ENCODE results near the gene RBM4B. TPM values are rescaled to one million over a fixed set of nuclear protein-coding genes. Genes with fewer than 3 reads are reported as not detected.
A peak's percentile ranks its signal among the peaks of the same experiment; 100 is the strongest.

RBM4B gene
- total and polyA plus RNA-seq, 3 donors from 2014 or later = 35.0 to 35.7 (median 35.2) TPM

- intact Hi-C loops (cut with DNase I; ENCODE audit: low total_unique reads) = loop anchor here (10.0 kb wide), 1 partner anchor 136 kb away; no protein-coding TSS in a partner anchor
- no peaks in the 10 kb centered on the region for H3K36me3 ChIP-seq (ENCODE audit: low read depth, missing control alignments)
- H3K27me3 ChIP-seq = no peaks in the 10 kb centered on the region
- H3K9me3 ChIP-seq = no peaks in the 10 kb centered on the region
- no peak overlapping the region for H3K27ac ChIP-seq
- no peak overlapping the region for H3K4me3 ChIP-seq
- no peaks in the 10 kb centered on the region for H3K4me1 ChIP-seq
- WGBS, 2 donors = 95% methylated on average over 9 of the region's 9 CpGs
- TF ChIP-seq POLR2A (IDR thresholded peaks at IDR 0.05) = no peak
- no peak for TF ChIP-seq CTCF (IDR thresholded peaks at IDR 0.05)
- DNase-seq = no peak
Observed at GRCh38 chr11:66698491-66698890, 20.8 kb upstream of the RBM4B start.

GRCh38 chr11:66697988-66698387, 20.3 kb upstream of the RBM4B start:
- no peak for DNase-seq
- Histone ChIP-seq H3K36me3 (ENCODE audit: low read depth, missing control alignments) (no peaks in the 10 kb centered on the region), H3K27me3 (no peaks in the 10 kb centered on the region), H3K4me1 (no peaks in the 10 kb centered on the region), H3K4me3 (no peak overlapping the region), H3K9me3 (no peaks in the 10 kb centered on the region), H3K27ac (no peak overlapping the region)
- intact Hi-C loops (cut with DNase I; ENCODE audit: low total_unique reads) = loop anchor here (10.0 kb wide), 1 partner anchor 137 kb away; no protein-coding TSS in a partner anchor
- TF ChIP-seq CTCF (IDR thresholded peaks at IDR 0.05) (no peak), POLR2A (IDR thresholded peaks at IDR 0.05) (no peak)
- 81 to 90% methylated on average over 6 of the region's 6 CpGs for WGBS, 2 donors

DNA sequence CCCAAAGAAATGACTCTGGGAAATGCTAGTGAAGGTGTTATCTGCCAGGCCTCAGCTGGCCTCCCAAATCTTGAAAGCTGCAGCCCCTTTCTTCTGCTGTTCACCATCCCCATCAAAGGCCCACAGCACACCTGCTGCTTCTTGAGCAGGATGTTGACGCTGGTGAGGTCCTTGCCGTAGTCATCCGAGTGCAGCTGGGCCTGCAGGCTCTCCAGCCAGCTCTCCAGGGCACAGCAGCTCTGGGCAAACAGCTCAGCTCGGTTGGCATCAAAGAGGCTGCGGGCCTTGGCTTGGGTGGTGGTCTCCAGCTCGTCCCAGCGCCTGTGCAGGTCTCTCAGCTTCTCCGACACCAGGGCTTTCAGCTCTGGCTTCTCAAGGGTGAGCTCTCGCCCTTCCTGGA, 18.5 kb upstream of the RBM4B start:
- intact Hi-C loops (cut with DNase I; ENCODE audit: low total_unique reads) = loop anchor here (10.0 kb wide), 1 partner anchor 139 kb away; no protein-coding TSS in a partner anchor
- WGBS, 2 donors = 85 to 98% methylated on average over 8 to 9 of the region's 9 CpGs

GRCh38 chr11:66694732-66695207, 17.1 kb upstream of the RBM4B start:
- peak; percentile 95 for DNase-seq
- H3K4me1 ChIP-seq = no peaks in the 10 kb centered on the region
- H3K4me3 ChIP-seq = no peak overlapping the region
- H3K27me3 ChIP-seq = no peaks in the 10 kb centered on the region
- TF ChIP-seq CTCF (IDR thresholded peaks at IDR 0.05) (peak; percentile 89 to 97 (median 90)), POLR2A (IDR thresholded peaks at IDR 0.05) (no peak)
- no peaks in the 10 kb centered on the region for H3K9me3 ChIP-seq
- 28 to 40% methylated on average over 6 of the region's 6 CpGs for WGBS, 2 donors
- H3K36me3 ChIP-seq (ENCODE audit: low read depth, missing control alignments) = no peaks in the 10 kb centered on the region
- H3K27ac ChIP-seq = no peak overlapping the region
- intact Hi-C loops (cut with DNase I; ENCODE audit: low total_unique reads) = loop anchor here (10.0 kb wide), 1 partner anchor 140 kb away; no protein-coding TSS in a partner anchor

More for the DNA sequence above, 18.5 kb upstream of the RBM4B start:
- Histone ChIP-seq H3K4me1 (no peaks in the 10 kb centered on the region), H3K9me3 (no peaks in the 10 kb centered on the region), H3K27me3 (no peaks in the 10 kb centered on the region), H3K27ac (no peak overlapping the region), H3K36me3 (ENCODE audit: low read depth, missing control alignments) (no peaks in the 10 kb centered on the region), H3K4me3 (no peak overlapping the region)
- TF ChIP-seq POLR2A (IDR thresholded peaks at IDR 0.05) (no peak), CTCF (IDR thresholded peaks at IDR 0.05) (no peak)
- no peak for DNase-seq

- Histone ChIP-seq H3K27me3 (no peaks in the 10 kb centered on the region), H3K36me3 (ENCODE audit: low read depth, missing control alignments) (no peaks in the 10 kb centered on the region), H3K4me3 (no peak overlapping the region), H3K27ac (no peak overlapping the region), H3K9me3 (no peaks in the 10 kb centered on the region), H3K4me1 (no peaks in the 10 kb centered on the region)
- WGBS, 2 donors = 78 to 80% methylated on average over 13 of the region's 13 CpGs
- TF ChIP-seq POLR2A (IDR thresholded peaks at IDR 0.05) (no peak), CTCF (IDR thresholded peaks at IDR 0.05) (no peak)
- DNase-seq = no peak
- intact Hi-C loops (cut with DNase I; ENCODE audit: low total_unique reads) = loop anchor here (10.0 kb wide), 1 partner anchor 141 kb away; no protein-coding TSS in a partner anchor
Observed at GRCh38 chr11:66694056-66694410, 16.3 kb upstream of the RBM4B start.

Measured in testis (tissue), 3 donors.